Pons (tissue), 1 donor: ENCODE data around the gene CHRNA4.

Experiments
- DNase-seq: peaks from one replicate; pipeline ENCODE4 v3.0.0-alpha.2; 2016; ENCODE audit warnings: low spot score

CHRNA4 gene

GRCh38 chr20:63377951-63378381 is 16.8 kb upstream of the CHRNA4 start:
- DNase-seq: no peak

GRCh38 chr20:63377256-63377941 is 16.2 kb upstream of the CHRNA4 start:
- DNase-seq: no peak

GRCh38 chr20:63376283-63377250 is 15.4 kb upstream of the CHRNA4 start:
- no peak for DNase-seq

DNA sequence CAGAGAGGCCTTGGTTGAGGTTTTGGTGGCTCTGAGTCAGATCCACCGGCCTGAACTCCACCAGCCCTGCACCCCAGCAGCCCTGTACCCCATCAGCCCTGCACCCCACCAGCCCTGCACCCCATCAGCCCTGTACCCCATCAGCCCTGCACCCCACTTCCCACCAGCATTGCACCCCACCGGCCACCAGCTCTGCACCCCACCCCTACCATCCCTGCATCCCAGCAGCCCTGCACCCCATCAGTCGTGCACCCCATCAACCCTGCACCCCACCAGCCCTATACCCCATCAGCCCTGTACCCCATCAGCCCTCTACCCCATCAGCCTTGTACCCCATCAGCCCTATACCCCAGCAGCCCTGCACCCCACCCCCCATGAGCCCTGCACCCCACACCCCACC is 14.3 kb upstream of the CHRNA4 start:
- no peak for DNase-seq

GRCh38 chr20:63374504-63374903 is 13.4 kb upstream of the CHRNA4 start:
- no peak for DNase-seq

DNA sequence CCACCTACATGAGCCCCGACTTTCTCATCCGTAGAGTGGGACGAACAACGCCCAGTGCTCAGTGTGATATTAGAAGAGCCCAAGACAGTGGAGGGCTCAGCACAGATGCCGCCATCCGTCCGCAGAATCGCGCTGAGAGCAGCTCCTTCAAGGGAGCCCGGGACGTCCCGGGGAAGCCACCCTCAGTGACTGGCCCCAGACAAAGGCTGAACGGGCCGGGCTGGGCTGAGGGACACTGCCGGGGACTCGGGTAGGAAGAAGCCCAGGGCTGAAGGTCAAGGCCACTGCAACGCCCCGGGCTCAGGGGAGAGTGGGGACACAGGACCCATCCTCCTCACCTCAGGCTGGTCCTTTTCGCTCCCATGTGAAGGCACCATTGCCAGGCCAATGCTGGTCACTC is 12.8 kb upstream of the CHRNA4 start:
- DNase-seq: no peak

DNA sequence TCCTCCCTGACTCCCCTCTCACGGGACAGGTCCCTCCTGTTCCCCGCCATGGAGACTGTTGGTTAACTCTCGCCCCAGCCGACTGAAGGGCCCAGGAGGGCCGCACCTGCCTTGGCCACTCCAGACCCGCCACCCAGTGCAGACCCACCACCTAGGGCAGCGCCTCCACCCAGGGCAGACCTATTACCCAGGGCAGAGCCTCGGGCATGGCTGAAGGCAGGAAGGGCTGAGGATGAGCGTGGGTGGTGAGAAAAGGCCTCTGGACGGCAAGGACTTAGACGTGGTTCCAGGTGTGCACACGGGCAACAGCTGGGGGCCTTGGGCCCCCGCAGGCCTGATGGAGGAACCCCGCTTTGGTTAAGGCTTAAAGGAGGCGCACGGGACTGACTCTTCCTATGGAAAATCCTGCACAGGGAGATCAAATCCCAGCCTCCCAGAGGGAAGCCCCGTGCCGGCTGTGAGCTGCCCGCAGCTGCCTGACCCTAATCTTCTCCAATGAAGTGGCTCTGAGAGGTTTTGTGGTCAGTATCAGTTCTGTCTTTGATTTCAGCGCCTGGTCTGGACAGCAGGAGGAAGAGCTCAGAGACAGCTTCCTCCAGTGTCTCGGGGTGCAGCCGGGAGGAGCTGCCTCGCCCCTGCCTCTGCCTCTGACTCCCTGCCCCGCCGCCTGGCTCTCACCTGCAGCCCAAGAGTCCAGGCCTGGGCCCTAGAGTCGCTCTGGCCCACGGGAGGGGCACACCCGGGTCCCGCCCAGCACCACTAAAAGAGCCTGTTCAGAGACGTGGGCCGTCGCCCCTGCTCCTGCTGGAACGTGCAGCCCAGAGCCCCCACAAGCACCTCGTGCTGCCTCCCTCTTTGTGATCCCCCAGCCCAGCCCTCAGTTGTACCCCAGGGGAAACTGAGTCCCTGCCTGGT is 12.1 kb upstream of the CHRNA4 start:
- DNase-seq: no peak

DNA sequence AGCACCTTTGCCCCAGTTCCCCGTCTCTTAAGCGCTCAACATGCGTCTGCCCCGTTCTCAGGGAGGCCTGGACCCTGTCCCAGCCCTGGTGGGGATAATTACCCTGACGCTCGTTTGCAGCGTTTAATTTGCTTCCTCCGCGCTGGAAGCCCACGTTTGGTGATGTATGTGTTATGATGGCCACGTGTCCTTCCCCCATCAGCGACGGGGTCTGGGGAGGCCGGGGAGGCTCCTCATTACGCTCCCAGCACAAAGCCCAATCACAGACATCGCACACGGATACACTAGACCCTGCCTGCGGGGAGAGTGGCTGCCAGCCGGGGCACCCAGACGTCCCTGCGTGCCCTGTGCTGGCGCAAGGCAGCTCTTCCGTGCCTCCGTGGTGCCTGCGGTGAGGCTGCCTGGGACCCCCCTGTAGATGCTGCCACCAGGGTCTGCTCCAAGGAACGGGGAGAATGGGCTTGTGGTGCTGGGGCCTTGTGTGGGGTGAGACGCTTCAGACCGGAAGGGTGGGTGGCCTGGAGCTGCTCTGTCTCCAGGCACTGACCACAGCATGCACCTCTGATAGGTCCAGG is 10.2 kb upstream of the CHRNA4 start:
- no peak for DNase-seq

- DNase-seq: no peak
Observed at GRCh38 chr20:63370618-63371187, 9.6 kb upstream of the CHRNA4 start.

DNA sequence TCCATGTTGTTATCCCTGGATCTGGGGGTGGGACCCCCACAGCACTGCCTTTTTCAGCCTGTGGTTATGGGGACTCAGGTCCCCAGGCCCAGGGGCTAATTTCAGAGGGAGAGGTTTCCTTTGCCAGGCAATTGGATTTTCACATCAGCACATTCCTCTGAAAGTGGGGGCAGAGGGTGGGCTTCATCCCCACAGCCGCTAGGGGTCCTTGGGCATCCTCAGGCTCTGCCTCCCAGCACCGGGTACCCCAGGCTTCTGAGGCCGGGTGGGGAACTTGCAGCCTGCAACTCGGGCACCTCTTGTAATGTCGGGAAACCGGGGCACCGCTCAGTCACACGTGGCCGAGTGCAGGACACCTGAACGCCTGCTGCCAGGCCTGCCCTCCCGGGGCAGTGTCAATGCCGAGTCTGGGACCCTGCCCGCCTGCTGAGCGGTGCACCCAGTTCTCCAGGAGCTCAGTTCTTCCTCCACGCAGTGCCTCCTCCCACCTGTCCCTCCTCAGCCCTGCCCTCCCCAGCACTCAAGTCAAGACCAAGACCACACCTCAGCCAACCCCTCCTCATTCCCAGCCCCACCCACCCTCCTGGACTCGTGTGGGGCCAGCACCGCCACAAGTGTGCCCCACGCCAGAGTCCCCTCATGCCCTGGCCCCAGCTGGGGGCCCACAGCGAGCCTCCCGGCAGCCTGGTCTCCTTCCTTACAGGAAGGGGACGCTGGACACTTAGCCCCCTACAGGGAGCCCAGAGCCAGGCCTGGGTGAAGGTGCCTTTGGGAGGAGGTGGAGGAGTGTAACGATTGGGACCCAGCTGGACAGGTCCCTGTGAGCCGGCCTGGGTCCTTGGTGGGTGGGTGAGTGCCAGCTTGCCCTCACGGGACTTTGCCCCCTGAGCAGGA is 8.8 kb upstream of the CHRNA4 start:
- no peak for DNase-seq

DNA sequence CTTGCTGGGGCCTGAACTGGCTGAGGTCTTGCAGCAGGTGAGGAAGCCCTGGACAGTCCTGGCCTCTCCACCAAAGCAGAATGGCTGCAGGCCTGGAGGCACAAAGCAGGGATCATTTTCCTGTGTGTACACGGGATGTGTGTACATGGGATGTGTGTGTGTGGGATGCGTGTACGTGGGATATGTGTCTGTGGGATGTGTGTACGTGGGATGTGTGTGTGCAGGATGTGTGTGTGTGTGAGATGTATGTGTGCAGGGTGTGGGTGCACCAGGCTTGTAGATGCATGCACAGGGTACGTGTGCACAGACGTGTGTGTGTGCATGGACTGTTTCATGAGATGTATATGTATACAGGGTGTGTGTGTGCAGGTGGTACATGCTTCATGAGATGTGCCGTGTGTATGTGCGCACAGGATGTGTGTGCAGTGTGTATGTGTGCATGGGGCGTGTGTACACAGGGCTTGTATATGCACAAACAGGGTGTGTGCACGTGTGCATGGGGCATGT is 7.9 kb upstream of the CHRNA4 start:
- DNase-seq: no peak

DNA sequence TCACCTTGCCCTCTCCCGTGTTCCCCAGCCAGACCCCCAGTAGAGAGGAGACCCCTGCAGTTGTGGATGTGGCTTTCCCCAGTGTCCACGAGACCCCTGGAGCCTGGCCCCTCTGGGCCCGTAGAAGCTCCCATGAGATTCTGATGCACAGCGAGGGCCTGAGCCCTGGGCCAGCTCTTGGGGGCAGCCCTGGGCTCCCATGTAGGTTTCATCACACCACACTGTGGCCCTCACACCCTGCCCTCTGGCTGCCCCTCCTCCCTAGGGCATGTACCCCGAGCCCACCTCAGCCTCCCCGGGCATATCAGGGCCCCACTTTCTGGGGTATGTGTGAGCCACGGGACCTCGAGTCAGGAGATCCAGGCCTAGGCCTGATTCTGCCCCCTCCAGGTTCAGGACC is 7.0 kb upstream of the CHRNA4 start:
- DNase-seq: no peak

GRCh38 chr20:63367446-63368055 is 6.4 kb upstream of the CHRNA4 start:
- no peak for DNase-seq

DNA sequence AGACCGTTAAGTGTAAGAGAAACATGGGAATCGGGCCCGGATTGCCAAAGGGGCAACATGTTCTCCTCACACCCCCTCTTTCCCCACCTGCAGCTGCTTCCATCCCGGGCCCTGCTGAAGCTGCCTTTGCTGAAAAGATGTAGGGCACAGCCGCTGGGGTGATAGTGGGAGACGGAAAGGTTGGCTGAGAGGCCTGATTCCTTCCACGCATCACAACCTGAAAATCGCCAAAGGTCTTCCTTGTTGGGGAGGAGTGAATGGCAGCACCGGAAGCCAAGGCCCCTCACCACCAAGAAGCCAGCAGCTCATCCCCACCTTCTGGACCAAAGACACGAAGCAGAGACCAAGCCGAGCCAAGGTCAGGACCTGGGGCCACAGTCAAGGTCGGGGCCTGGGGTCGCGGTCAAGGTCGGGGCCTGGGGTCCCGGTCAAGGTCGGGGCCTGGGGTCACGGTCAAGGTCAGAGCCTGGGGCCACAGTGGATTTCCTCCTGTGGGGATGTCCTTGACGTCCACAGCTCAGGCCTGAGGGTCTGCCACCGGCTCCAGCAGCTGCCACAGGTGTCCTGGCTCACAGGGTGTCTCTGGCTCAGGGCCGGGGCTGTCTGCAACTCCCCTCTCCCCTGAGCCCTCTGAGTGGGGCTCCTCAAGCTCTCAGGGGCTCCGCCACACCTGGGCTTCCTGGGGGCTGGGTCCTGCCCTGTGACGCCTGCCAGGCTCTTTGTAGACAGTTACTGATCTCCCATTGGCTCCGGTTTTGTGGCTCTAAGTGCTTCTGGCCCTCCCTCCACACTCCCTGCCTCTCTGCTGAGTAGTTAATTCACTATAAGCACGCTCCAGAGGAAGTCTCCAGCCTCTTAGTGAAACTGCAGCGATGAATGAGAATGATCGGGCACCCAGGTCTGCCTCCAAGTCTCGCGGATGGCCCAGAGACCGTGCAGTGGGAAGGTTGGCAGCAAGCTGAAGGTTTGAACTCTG is 5.5 kb upstream of the CHRNA4 start:
- no peak for DNase-seq

DNA sequence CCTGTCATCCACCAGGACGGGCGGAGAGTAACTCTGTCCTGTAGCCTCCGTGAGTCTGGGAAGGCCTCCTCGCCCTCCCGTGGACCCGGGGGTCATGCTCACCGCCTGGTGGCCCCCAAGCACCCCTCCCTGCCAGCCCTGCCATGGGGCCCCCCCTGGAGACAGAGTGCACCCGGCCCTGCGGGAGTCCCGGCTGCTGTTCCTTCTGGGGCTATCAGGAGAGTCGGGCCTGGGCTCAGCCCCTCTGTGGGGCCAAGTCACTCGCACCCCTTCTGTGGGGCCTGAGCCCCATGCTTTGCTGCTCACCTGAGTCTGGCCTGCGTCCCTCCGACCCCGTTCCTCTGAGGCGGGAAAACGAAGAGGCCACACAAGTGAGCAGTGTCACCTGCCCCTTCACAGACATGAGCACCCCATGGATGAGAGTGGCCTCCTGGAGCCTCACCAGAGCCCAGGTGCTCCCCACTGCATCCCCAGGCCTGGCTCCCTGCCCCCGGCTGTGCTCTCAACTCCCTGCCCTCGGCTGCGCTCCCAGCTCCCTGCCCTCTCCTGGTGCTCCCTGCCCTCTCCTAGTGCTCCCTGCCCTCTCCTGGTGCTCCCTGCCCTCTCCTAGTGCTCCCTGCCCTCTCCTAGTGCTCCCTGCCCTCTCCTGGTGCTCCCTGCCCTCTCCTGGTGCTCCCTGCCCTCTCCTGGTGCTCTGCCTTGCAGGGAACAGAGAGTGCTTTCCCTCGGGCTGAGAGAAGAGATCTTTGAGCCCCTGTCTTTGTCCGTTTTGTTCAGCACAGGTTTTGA is 4.6 kb upstream of the CHRNA4 start:
- no peak for DNase-seq

DNA sequence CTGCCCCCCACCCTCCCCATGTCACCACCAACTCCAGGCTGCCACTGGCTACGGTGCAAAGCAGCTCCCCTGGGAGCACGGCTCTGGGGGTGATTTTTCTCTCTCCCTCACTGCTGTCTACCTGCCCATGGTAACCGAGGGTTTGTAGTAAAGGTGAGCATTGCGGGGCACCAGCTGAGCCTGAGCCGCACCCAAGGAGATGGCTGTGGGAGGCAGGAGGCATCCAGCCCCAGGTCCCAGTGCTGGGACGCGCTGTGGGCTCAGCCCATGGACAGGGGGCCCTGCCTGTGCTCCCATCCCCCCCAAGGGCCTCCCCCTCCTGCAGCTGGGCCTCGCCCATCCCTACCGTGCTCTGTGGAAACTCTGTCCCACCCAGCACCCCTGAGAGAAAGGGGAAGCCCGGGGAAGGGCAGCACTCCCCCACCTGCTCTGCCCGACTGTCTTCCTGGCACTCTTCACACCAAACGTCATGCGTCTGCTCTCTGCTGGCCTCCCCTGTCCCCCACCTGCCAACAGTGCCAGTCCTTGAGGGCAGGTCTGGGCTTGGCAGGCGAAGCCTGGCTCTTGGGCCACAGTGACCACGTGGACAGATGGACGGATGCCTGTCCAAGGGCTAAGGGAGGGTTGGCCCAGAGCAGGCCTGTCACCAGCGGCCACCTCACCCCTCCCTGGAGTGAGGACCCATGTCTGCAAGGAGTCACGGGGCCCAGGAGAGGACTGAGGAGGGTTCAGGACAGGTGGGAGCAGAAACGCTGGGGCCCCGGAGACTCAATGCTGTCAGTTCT is 3.8 kb upstream of the CHRNA4 start:
- no peak for DNase-seq

- DNase-seq: no peak
Observed at GRCh38 chr20:63363981-63364561, 2.9 kb upstream of the CHRNA4 start.
